ENCODE measurements around the gene SOWAHC. TPM values are rescaled to one million over a fixed set of nuclear protein-coding genes. Genes with fewer than 3 reads are reported as not detected.

SOWAHC gene, protein sequence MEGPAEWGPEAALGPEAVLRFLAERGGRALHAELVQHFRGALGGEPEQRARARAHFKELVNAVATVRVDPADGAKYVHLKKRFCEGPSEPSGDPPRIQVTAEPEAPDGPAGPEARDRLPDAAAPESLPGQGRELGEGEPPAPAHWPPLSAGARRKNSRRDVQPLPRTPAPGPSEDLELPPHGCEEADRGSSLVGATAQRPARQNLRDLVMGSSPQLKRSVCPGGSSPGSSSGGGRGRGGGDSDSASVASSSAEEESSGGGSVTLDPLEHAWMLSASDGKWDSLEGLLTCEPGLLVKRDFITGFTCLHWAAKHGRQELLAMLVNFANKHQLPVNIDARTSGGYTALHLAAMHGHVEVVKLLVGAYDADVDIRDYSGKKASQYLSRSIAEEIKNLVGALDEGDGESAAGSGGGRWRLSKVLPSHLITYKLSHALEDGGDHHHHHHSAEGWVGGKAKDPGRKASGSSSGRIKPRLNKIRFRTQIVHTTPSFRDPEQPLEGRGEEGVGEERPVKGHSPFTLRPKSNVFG
- 13.1 and 22.6 TPM in 2 replicates for total RNA-seq

DNA sequence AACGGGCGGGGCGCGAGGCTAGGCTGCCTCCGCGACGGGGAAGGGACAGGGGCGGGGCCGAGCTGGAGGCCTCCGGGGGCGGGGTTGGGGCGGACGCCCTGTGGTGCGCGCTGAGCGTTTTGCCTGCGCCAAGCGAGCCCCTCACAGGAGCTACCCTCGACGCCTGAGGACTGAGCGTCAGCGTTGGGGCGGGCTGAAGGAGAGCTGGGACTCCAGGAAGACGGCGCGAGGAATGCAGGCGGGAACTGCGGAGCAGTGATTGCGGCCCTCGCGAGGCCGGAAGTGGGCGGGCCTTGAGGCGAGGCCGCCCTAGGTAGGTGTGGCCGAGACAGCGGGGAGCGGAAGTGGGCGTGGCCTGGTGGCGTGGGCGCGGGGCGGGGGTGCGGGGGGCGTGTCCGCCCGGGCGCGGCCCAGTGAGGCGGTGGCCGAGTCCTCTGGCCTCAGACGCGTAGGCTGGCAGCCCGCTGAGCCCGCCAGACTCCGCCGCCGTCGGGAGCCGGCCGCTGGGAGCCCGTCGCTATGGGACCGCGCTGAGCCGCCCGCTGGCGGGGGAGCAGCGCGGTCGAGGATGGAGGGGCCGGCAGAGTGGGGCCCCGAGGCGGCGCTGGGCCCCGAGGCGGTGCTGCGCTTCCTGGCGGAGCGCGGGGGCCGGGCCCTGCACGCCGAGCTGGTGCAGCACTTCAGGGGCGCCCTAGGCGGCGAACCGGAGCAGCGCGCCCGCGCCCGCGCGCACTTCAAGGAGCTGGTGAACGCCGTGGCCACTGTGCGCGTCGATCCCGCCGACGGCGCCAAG, at the start of gene SOWAHC, which contains the start of gene SEPTIN10:
SOWAHC (plus strand) TSS at position 443 of the 793 bp plus-strand sequence; CDS start at position 569, 126 bp downstream.
SEPTIN10 (minus strand) TSS at position 45 of the 793 bp plus-strand sequence. CDS start 139 bp downstream, outside the sequence.

Other genes with a start within 250 kb of the SOWAHC start
- 96.1 and 111 TPM in 2 replicates for gene SEPTIN10, start 398 bp upstream of the SOWAHC start, total RNA-seq
- gene RGPD5, start 179.9 kb downstream of the SOWAHC start, total RNA-seq = 40.1 and 58.3 TPM in 2 replicates

Data from smooth muscle cell of the pulmonary artery (primary cell).